Measurements from ENCODE around the gene KCNQ1OT1.

DNA sequence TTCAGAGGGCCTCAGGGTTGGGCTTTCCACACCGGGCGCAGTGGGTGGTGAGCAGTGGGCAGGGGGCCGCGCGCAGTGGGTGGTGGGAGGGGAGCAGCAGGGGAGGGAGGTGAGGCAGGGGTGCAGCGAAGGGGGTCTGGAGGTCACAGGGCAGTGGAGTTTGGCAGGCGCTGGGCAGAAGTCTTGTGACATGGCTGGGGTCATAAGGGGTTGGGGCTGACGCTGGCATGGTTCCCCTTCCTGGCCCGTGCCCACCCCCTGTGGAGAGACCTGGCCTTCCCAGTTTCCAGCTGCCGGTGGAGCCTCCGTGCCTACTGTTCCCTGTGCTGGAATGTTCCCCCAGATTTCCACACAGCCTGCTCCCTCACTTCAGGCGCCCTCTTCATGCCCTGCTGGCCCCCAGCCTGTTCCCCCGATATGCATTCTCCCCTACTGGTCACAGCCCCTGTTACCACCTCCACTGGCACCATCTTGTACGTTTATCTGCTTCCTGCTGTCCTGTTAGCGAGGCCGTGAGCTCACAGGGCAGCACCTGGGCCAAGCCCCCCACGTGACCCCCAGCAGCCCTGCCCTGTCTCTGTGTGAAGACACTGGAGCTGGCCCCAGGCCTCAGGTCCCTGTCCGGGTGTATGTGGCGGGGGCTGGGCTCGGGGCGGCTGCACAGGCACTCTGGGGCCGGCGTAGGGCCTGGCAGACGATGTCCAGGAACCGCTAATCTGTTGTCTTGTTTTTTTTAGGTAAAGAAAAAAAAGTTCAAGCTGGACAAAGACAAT, 111.6 kb downstream of the KCNQ1OT1 start:
- TF ChIP-seq, protein P1, sequence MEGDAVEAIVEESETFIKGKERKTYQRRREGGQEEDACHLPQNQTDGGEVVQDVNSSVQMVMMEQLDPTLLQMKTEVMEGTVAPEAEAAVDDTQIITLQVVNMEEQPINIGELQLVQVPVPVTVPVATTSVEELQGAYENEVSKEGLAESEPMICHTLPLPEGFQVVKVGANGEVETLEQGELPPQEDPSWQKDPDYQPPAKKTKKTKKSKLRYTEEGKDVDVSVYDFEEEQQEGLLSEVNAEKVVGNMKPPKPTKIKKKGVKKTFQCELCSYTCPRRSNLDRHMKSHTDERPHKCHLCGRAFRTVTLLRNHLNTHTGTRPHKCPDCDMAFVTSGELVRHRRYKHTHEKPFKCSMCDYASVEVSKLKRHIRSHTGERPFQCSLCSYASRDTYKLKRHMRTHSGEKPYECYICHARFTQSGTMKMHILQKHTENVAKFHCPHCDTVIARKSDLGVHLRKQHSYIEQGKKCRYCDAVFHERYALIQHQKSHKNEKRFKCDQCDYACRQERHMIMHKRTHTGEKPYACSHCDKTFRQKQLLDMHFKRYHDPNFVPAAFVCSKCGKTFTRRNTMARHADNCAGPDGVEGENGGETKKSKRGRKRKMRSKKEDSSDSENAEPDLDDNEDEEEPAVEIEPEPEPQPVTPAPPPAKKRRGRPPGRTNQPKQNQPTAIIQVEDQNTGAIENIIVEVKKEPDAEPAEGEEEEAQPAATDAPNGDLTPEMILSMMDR (IDR thresholded peaks at IDR 0.05; ENCODE audit: low read depth, low read length) = no peak
- TF ChIP-seq EZH2phosphoT487 (IDR thresholded peaks at IDR 0.05; ENCODE audit: low read depth) = no peak

Data from OCI-LY3 (cell line).